GM12873 (cell line): ENCODE measurements around the gene RASGEF1C.

Experiments used
- TF ChIP-seq, protein P1 (sequence below): IDR thresholded peaks from 2 replicates; pipeline ENCODE4 v1.5.1; 2012; ENCODE audit warnings: low read depth, mild to moderate bottlenecking, moderate library complexity, low read length, control low read depth; ENCODE audit not compliant: insufficient read depth; ENCODE audit errors: missing control alignments

Gene RASGEF1C

DNA sequence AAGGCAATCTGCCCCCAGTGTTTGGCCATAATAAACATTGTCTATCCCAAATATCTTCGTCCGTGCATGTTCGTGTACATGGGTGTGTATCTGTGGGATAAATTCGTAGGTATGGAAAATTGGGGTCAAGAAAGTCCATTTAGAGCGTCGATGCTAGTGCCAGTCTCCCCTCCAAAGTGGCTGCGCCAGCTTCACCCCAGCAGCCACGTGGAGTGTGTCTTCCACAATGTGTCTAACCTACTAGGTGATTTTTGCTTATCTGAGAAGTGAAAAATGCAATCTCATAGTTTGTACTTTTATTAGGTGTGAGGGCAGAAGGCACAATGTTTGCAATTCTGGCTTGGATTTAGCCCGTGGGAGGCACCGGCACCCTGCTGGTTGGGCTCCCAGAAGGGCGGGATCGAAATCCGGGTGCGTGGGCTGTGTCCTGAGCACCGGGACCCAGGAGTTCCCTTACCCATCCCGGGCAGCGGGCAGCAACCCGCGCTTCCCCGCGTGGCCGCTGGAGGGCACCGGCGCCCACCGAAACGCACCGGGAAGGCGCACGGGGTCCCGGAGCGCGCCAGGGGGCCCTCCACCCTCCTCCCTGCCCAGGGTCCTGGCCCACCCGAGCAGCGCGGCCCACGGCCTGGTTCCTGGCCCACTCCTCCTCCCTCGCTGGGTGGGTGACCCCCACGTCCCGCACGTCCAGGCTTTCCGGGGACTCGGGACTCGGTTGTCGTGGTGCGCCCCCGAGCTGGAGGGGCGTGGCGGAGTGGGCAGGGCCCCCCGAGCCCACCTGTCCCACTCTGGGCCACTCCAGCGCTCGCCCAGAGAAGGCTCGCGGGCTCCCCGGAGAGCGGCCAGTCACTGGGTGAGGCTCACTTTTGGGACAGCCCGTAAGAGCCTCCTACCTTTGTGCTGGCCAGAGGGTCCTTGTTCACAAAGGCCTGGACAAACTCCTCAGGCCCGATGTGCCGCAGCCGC lies 82.0 kb downstream of the RASGEF1C start:
- TF ChIP-seq, protein P1, sequence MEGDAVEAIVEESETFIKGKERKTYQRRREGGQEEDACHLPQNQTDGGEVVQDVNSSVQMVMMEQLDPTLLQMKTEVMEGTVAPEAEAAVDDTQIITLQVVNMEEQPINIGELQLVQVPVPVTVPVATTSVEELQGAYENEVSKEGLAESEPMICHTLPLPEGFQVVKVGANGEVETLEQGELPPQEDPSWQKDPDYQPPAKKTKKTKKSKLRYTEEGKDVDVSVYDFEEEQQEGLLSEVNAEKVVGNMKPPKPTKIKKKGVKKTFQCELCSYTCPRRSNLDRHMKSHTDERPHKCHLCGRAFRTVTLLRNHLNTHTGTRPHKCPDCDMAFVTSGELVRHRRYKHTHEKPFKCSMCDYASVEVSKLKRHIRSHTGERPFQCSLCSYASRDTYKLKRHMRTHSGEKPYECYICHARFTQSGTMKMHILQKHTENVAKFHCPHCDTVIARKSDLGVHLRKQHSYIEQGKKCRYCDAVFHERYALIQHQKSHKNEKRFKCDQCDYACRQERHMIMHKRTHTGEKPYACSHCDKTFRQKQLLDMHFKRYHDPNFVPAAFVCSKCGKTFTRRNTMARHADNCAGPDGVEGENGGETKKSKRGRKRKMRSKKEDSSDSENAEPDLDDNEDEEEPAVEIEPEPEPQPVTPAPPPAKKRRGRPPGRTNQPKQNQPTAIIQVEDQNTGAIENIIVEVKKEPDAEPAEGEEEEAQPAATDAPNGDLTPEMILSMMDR, result peak; percentile 72

DNA sequence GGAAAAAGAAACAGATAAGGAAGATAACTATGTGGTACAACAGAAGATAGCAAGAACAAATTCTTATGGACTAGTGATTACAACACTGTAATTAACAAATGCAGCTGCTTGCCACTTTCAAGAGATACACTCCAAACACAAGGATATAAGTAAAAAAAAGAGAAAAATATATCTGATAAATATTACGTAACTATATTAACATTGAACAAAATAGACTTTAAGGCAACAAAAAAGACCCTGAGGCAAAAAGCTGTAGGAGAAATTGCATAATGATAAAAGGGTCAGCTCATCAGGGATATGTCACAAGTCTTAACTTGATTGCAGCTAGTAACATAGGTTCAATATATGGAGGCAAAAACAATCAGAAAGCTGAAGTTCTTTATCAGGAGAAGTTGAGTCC lies 86.1 kb downstream of the RASGEF1C start:
- TF ChIP-seq, protein P1, result no peak

DNA sequence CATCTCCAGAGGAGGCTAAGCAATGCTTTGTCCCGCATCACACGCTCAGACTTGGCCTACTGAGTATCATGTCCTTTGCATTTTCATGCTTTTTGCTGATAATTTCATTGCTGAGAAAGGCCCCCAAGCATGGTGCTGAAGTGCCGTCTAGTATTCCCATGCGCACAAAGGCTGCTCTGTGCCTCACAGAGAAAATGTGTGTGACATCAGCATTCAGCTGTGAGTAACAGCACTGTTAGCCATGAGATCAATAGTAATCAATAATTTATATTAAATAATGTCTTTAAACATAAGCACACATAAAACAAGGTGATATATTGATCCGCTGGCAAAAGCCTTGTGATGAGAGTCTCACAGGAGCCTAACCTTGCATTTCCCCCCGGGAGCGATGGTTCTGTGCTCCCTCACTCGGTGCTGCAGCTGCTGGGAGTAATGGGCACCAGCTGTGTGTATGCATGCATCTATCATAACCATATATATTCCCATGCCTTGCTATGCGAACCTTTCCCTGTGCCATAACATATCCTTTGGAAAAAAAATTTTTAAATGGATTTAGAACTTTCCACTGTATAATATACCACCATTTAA lies 87.1 kb downstream of the RASGEF1C start:
- TF ChIP-seq, protein P1, result no peak

DNA sequence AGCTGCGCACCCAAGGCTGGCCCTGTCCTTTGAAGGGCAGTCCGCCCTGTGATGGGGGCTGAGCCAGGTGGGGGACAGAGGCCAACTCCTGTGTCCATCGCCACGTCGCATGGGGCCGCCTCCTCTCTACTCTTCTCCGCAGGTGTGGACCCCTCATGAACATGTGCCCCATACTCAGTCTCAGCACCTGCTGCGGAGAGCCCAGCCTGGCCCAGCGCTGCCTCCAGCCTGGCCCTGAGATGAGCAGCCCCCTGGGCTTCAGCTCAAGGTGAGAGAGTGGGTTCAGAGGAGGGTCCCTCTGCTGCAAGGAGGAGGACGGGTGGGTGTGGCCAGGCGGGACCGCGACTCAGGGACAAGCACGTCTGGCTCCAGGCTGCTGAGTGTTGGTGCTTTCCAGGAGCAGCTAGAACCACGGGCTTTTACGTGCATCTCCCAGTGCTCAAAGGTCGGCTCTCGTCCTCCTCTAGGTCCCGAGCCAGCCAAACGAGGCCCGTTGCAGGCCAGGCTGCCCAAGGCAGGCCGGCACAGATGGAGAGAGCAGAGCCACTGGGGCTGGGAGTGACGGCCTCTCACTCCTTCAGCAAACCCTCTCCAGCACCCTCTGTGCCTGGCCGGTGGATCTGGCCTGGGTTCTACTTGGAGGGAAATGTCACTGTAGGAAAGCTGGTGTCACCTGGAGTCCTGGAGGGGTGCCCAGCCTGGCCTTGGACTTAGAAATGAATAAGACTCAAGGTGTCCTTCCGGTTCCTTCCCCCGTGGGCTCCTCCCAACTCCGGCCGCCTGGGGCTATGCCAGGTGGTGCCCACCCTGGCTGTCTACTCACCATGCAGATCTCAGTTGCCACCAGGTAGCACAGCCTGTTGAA lies 88.5 kb downstream of the RASGEF1C start:
- TF ChIP-seq, protein P1, result no peak

DNA sequence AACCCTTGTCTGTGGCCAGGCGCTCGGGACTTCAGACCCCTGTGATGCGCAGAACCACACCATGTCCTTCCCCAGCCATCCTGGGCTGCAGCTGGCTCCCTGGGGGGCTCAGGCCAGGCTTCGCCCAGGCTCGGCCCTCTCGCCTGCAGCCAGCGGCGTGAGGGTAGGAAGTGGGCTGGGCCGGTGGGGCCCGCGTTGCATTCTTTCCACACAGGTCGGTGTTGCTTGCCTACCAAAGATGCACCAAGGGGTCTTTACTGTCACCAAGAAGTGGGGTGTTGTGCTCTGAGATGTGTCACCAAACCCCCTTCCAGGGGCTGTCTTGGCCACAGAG lies 89.1 kb downstream of the RASGEF1C start:
- TF ChIP-seq, protein P1, result no peak

DNA sequence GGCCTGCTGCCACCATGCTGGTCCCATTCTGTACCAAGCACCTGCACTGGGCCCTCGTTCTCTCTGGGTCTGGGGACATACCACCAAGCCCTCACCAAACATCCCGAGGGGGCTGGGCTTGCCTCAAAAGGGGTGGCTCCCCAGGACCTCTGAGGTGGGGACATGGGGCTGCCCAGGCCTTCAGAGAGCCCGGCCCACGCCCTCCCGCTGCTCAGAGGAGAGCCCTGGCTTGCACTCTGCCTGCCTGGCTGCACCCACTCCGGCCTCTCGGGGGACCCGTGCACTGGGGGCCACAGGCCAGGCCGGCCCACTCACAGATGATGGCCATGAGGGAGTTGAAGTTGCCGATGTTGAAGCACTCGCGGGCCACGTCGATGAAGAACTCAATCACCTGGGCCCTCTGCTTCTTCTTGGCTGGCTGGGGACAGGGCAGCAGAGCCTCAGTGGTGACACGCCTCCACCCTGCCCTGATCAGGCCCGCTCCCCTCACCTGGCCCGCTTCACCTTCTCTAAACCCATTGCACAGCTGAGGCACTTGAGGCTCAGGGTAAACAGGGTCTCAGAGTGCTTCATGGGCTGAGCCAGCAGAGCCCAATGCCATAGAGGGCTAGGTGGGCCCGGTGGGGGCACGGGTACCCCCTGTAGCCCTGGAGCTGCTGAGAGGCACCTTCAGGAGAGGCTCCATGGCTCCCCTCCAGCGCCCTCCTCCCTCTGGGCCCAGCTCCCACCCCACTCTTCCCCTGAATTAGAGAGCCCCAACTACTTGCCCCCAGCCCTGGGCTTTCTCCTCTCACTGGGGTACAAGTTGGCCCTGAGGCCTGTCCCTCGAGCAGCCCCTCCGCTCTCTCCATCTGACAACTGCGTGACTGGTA lies 89.7 kb downstream of the RASGEF1C start:
- TF ChIP-seq, protein P1, result no peak
